SKM-1 treated with dmso at 0.1 percent for 144 hours (cell line): Measurements from ENCODE around the gene PHF21A.

Source experiments
- DNase-seq: peaks from one replicate; lab custom pipeline; 2025; ENCODE audit not compliant: unreplicated experiment; lab: John Stamatoyannopoulos, UW

Gene PHF21A

DNA sequence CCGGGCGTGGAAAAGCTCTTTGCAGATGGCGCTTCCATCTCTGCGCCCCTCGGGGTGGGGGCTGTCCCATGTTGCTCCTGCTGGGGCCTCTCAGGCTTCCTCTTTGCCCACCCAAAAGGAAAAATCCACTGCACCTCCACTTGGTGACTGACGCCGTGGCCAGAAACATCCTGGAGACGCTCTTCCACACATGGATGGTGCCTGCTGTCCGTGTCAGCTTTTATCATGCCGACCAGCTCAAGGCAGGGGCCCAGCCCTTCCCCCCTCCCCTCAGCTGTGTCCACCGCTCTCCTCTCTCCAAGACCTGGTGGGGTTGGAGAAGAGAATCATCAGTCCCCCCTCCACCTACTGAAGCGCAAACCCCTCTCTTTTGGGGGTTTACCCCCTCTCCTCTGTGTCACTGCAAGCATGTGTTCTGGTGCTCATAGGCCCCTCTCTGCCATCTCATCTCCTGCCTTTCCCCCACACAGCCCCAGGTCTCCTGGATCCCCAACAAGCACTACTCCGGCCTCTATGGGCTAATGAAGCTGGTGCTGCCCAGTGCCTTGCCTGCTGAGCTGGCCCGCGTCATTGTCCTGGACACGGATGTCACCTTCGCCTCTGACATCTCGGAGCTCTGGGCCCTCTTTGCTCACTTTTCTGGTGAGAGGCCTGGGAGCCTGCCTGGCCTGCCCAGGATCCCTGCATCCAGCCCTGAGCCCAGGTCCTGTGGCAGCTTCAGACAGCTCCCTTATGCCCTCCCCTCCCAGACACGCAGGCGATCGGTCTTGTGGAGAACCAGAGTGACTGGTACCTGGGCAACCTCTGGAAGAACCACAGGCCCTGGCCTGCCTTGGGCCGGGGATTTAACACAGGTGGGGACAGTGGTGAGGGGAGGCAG lies 197.0 kb downstream of the PHF21A start:
- no peak for DNase-seq

DNA sequence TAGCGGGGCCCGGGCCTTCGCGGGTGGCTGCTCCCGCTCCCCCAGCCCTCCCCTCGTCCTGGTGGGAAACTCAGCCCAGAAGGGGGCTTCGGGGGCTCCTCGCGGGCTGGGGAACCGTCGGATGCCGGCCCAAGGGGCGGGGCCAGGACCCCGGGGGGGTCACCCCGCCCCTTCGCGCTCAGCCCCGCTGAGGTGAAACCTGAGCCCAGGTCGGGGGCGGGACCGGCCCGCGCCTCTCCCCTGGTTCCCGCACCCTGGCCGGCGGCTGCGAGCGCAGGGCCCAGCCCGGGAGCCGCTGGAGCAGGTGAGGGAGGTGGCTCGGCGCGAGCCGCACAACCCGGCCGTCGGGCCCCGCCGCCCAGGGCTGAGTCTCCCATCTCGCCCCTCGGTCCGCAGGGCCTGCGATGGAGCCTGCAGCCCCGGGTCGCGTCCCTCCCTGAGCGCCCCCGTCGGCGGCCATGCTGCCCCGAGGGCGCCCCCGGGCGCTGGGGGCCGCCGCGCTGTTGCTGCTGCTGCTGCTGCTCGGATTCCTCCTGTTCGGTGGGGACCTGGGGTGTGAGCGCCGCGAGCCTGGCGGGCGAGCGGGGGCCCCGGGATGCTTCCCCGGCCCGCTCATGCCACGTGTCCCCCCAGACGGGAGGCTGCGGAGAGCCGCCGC lies 198.7 kb downstream of the PHF21A start, which contains the start of gene LARGE2:
Gene LARGE2, plus strand, starts transcription at position 232 of the 658 bp plus-strand sequence. Its CDS starts 227 bp downstream, at position 459.
- DNase-seq = no peak

- no peak for DNase-seq
These were observed 199.5 kb downstream of the PHF21A start for GRCh38 chr11:45921561-45922424.

GRCh38 chr11:45920531-45921477 lies 200.4 kb downstream of the PHF21A start:
- DNase-seq = no peak

- no peak for DNase-seq
These were observed 201.3 kb downstream of the PHF21A start for GRCh38 chr11:45919806-45920530.

DNA sequence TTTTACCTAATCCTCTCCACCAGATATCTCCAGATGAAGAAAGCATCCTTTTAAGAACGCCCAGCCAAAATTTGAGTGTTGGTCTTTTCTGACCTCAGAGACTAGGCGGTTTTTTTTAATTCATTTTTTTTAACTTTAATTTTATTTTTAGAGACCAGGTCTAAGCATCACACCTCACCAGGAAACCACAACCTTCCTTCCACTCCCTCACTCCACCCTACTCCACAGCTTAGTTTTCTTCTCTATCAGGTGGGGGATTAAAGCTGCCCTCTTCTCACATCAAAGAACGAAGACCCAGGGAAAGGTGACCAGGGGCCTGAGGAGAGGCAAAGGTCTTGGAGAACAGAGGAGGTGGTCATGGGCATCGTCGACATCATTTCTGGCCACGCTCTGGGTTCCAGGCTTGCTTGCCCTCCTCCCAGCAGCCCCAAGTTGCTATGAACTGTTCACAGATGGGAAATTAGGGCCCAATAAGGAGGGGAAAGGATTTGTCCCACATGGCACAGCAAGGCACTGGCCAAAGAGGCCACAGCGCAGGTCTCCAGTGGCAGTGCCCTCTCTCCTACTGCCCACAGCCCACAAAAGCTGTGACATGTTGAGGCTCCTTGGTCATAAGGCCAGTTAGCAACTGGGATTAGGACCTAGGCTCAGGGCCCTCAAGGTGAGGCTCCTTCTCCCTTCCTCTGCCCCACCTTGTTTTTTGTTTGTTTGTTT lies 202.1 kb downstream of the PHF21A start:
- no peak for DNase-seq

- peak; percentile 77 for DNase-seq
These were observed 202.8 kb downstream of the PHF21A start for GRCh38 chr11:45918331-45918941.

- peak; percentile 99 for DNase-seq
These were observed 203.5 kb downstream of the PHF21A start, which contains the start of gene PEX16 for GRCh38 chr11:45917623-45918330. TSS of gene PEX16 (minus strand) at chr11:45917877. CDS start at chr11:45917811, 66 bp downstream.

DNA sequence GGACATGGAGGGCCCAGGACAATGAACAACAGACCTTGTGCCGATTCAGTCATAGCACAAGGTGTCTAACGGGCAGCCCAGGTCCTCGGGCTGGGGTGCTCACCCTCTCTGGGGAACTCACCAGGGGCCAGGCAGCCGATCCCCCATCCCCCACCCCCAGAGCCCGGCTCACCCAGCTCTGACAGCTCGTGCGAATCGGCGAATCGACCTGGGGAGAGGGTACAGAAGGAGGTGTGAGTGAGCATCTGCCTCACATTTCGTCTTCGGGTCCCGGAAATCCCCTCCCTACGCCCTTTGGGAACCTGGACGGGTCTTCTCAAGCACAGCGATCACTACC lies 204.0 kb downstream of the PHF21A start:
- DNase-seq = no peak

GRCh38 chr11:45915446-45915845 lies 205.8 kb downstream of the PHF21A start:
- DNase-seq = no peak

- no peak for DNase-seq
These were observed 207.2 kb downstream of the PHF21A start for GRCh38 chr11:45913942-45914635.

GRCh38 chr11:45913514-45913913 lies 207.7 kb downstream of the PHF21A start:
- DNase-seq = no peak

DNA sequence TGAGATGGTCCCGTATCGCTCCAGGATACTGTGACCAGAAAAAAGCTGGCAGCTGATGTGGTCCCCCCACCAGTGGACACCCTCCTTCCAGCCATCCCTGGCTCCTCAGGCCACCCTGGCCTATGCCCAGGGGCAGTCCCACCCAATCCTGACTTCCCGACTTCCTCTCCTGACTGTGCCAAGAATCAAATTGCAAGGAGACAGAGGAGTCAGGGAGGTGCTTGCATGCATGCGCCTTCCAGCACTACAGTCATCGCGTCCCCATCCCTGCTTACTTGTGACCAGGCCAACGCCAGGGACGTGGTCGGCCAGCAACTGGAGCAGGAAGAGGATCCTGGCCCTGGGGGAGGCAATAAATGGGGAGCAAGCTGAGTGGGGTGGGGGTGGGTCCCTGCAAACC lies 210.6 kb downstream of the PHF21A start:
- DNase-seq = no peak

GRCh38 chr11:45909594-45910475 lies 211.4 kb downstream of the PHF21A start:
- no peak for DNase-seq

GRCh38 chr11:45907911-45908370 lies 213.3 kb downstream of the PHF21A start:
- no peak for DNase-seq

- DNase-seq = no peak
These were observed 214.2 kb downstream of the PHF21A start, which contains the start of gene FREY1 for GRCh38 chr11:45906965-45907611. TSS of gene FREY1 (minus strand) at chr11:45907271. CDS start at chr11:45907245, 26 bp downstream.
